Gastroesophageal sphincter (tissue), 3 donors: ENCODE measurements around the gene TMEM191B.
"Not testable (repeated sequence)": the region's sequence is repeated elsewhere in the genome, so short reads cannot be mapped to it uniquely, and the experiment has no call there.

Experiments used
- CTCF ChIP-seq, 4 experiments: fragments of 200-600 bp in 2 of 4; fragments of 450-650 bp in 2 of 4; sonication (generic) in 1 of 4; IDR thresholded peaks; one replicate each; pipeline ENCODE4 v1.5.1; 2017 to 2019; ENCODE audit warnings: antibody characterized with exemption in 4 of 4, mild to moderate bottlenecking in 2 of 4, moderate library complexity in 2 of 4
- EP300 ChIP-seq: sonication (generic); formaldehyde crosslinking; IDR thresholded peaks from one replicate; pipeline ENCODE4 v1.6.1; 2017; ENCODE audit warnings: antibody characterized with exemption, mild to moderate bottlenecking
- POLR2A ChIP-seq, 2 donors: fragments of 450-650 bp; IDR thresholded peaks; one replicate each; pipeline ENCODE4 v1.6.1; 2017; ENCODE audit warnings: antibody characterized with exemption in 2 of 2, mild to moderate bottlenecking in 2 of 2, moderate library complexity in 1 of 2
- POLR2AphosphoS5 ChIP-seq: sonication (generic); formaldehyde crosslinking; IDR thresholded peaks from one replicate; pipeline ENCODE4 v1.6.1; 2017; ENCODE audit warnings: antibody characterized with exemption

- TF ChIP-seq CTCF (IDR thresholded peaks at IDR 0.05); EP300; POLR2A (IDR thresholded peaks at IDR 0.05); POLR2AphosphoS5: not testable (repeated sequence)
Observed at GRCh38 chr22:18512378-18512777, 15.2 kb upstream of the TMEM191B start.
